ENCODE measurements around the gene CHST11.

CHST11 gene

DNA sequence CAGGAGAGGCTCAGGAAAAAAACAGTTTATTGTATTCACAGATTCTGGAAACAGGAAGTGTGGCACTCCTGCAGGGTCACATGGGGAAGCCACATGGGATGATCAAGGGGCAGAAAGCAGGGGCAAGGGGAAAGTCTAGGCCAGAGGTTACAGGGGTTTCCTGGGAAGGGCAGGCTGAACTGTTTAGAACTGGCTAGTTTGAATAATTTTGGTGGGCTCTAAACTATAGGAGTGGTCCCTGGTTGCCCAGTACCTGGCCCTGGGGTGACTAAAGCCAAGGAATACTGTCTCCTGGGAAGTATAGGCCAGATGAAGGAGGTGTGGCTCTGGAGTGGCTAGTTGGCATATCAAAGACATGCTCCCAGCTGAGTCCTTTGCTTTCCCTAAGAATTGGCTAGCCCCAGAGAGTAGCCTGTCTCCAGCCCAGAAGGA, 332.1 kb downstream of the CHST11 start:
- TF ChIP-seq, protein P1, sequence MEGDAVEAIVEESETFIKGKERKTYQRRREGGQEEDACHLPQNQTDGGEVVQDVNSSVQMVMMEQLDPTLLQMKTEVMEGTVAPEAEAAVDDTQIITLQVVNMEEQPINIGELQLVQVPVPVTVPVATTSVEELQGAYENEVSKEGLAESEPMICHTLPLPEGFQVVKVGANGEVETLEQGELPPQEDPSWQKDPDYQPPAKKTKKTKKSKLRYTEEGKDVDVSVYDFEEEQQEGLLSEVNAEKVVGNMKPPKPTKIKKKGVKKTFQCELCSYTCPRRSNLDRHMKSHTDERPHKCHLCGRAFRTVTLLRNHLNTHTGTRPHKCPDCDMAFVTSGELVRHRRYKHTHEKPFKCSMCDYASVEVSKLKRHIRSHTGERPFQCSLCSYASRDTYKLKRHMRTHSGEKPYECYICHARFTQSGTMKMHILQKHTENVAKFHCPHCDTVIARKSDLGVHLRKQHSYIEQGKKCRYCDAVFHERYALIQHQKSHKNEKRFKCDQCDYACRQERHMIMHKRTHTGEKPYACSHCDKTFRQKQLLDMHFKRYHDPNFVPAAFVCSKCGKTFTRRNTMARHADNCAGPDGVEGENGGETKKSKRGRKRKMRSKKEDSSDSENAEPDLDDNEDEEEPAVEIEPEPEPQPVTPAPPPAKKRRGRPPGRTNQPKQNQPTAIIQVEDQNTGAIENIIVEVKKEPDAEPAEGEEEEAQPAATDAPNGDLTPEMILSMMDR (IDR thresholded peaks at IDR 0.05) = no peak

DNA sequence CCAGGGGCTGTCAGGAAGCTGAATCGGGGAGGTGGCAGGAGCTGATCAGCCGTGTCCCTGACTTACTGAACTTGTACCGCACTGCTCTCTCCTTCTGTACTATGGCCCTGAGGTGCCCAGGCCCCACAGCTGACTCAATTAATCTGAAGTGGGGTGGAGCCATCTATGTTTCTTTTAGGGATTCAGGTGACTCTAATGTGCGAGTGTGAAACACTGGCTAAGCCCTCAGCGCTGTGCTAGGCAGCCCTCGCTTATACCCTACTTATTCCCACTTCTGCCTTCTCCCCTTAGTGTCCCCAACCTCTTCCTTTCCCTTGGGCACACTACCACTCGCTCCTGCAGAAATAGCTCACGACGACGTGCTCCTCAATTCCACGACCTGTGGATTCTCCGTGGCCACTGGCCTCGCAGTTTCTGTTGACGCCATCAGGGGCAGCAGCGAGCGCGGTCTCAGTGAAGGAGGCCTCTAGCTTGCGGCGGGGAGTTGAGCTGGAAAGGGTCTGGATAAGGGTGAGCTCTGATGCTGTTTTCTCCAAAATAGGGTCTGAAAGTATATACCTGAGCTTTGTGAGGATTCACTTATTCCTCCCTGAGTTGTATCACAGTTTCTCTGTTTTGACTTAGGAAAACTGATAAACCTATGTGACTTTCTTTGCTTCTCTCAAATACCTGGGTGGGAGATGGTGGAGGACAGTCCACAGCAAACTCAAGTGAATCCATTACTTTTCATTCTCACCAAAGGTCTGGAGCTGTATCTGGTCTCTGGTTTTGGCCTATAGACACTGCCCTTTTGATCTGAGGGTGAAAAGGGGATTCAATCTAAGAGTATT, 333.8 kb downstream of the CHST11 start:
- TF ChIP-seq, protein P1 (IDR thresholded peaks at IDR 0.05) = peak; percentile 63

DNA sequence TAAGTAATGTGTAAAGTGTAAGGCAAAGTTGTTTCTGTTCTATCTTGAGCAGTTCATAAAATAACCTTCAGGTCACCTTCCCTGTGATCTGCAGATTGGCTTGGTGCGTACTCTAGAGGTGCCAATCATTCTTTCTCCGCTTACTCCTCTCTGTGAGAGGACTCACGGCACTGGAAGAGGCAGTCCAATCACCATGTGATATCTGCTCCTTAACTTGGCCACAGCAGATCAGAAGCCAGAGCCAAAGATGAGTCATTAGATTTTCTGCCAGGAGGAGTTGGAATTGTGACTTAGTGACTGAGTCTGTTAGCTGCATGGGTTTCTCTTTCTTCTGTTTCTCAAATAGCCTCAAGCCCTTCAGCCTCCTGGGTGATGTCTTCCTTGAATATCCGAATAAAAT, 335.8 kb downstream of the CHST11 start:
- TF ChIP-seq, protein P1 (IDR thresholded peaks at IDR 0.05) = no peak

DNA sequence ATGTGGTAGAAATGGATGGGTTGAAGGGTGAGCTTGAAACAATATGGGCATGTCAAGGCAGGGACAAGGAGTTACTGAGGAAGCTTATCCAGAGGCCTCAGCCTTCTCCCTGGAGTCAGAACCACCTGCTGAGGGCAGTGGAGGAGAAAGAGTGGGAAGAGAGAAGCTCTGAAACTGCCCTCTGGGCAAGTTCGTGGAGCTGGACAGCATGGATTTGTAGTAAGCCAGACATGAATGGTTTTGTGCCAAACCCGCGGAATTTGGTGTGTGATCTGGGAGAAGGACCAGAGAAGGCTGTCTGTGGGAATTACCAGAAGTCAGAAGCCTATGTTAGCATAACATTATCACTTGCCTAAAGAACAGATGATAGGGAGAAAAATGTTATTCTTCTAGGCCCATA, 336.5 kb downstream of the CHST11 start:
- TF ChIP-seq, protein P1 (IDR thresholded peaks at IDR 0.05) = no peak

DNA sequence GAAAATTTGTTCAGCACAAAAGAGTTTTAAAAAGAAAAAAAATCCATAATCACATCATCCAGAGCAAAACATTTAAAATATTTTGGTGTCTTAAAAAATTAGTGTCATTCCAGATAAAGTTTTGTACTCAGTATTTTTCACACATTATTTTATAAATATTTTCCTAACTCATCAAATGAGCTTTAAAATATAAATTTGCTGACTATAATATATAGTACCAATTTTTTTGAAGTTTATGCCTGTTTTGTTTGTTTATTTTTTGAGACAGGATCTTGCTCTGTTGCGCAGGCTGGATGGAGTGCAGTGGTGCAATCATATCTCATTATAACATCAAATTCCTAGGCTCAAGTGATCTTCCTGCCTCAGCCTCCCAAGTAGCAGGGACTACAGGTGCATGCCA, 337.2 kb downstream of the CHST11 start:
- TF ChIP-seq, protein P1 (IDR thresholded peaks at IDR 0.05) = no peak

DNA sequence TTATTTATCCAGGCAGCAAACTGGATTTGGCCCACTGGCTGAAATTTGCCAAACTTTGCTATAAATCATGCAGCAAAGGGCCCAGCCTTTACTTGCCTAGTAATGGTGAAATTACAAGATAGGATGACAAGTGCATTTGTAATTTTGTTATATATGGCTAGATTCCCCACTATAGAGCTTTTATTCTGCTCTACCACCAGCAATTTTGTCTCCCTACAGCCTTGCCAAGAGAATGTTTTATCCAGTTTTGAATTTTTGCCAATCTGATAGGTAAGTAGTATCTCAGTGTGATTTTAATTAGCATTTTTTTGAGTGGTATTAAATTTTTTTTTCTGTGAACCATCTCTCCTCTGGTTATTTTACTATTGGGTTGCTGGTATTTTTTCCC, 339.7 kb downstream of the CHST11 start:
- TF ChIP-seq, protein P1 (IDR thresholded peaks at IDR 0.05) = no peak

DNA sequence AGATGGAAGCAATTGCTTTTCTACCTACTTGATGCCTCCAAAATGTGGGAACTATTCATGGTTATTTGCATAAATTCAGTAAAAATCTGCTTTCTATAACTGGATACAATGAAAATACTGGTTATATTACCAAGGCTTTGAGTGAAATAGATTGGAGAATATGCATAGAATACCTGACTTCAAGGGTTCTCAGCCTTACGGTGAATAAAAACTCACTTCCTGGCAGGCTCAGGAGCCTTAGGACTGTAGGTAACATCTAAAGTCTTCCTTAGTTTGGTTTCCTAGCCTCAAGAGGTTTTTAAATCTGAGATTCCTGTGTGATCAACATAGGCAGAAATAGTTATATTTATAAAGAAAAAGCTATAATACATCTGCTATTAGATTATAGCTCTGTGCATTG, 342.7 kb downstream of the CHST11 start:
- TF ChIP-seq, protein P1 (IDR thresholded peaks at IDR 0.05) = no peak
